Spleen (tissue), 11 donors: ENCODE measurements around the gene TRIM33. TPM values are rescaled to one million over a fixed set of nuclear protein-coding genes. Genes with fewer than 3 reads are reported as not detected.
"Not testable (repeated sequence)": the region's sequence is repeated elsewhere in the genome, so short reads cannot be mapped to it uniquely, and the experiment has no call there.

ENCODE experiments used
- DNase-seq: peaks from one replicate; pipeline ENCODE4 v3.0.0-alpha.2; 2020
- H3K27ac ChIP-seq, 8 donors: fragments of 200-600 bp; sonication (generic) in 7 of 8; 1 replicate in 4 of 8; 2 replicates in 4 of 8; pipeline versions ENCODE4 v1.5.0 to v1.8.0; 2016 to 2021; ENCODE audit warnings: inconsistent platforms in 4 of 8, mild to moderate bottlenecking in 4 of 8, moderate library complexity in 1 of 8
- H3K27me3 ChIP-seq, 7 donors: fragments of 200-600 bp; sonication (generic) in 6 of 7; replicated peaks in 1 of 7; 1 replicate in 4 of 7; 2 replicates in 3 of 7; pipeline versions ENCODE4 v1.5.0 to v1.8.0; 2016 to 2021; ENCODE audit warnings: inconsistent platforms in 3 of 7, mild to moderate bottlenecking in 1 of 7
- H3K36me3 ChIP-seq, 6 donors: fragments of 200-600 bp; sonication (generic) in 5 of 6; 1 replicate in 4 of 6; 2 replicates in 2 of 6; pipeline versions ENCODE4 v1.5.0 to v1.8.0; 2016 to 2021; ENCODE audit warnings: inconsistent platforms in 2 of 6
- H3K4me1 ChIP-seq, 6 donors: fragments of 200-600 bp; sonication (generic) in 5 of 6; 1 replicate in 3 of 6; 2 replicates in 3 of 6; pipeline versions ENCODE4 v1.5.0 to v1.8.0; 2016 to 2021; ENCODE audit warnings: inconsistent platforms in 3 of 6
- H3K4me3 ChIP-seq, 8 donors: fragments of 200-600 bp; sonication (generic) in 7 of 8; 1 replicate in 4 of 8; 2 replicates in 4 of 8; pipeline versions ENCODE4 v1.5.0 to v1.8.0; 2016 to 2021; ENCODE audit warnings: inconsistent platforms in 4 of 8, mild to moderate bottlenecking in 4 of 8, moderate library complexity in 2 of 8
- H3K9me3 ChIP-seq, 8 donors: fragments of 200-600 bp; sonication (generic) in 7 of 8; 1 replicate in 4 of 8; 2 replicates in 4 of 8; pipeline versions ENCODE4 v1.5.0 to v1.8.0; 2016 to 2021; ENCODE audit warnings: inconsistent platforms in 4 of 8
- CTCF ChIP-seq, 11 experiments: fragments of 200-600 bp in 7 of 11; fragments of 450-650 bp in 4 of 11; sonication (generic) in 4 of 11; IDR thresholded peaks in 8 of 11; conservative IDR thresholded peaks in 3 of 11; 1 replicate in 7 of 11; 2 replicates in 4 of 11; pipeline versions ENCODE4 v1.4.0 to v1.8.0; 2016 to 2021; ENCODE audit warnings: antibody characterized with exemption in 11 of 11, inconsistent platforms in 4 of 11, mild to moderate bottlenecking in 1 of 11
- POLR2A ChIP-seq, 3 donors: fragments of 450-650 bp; IDR thresholded peaks; one replicate each; pipeline ENCODE4 v1.5.1; 2017; ENCODE audit warnings: antibody characterized with exemption in 3 of 3, mild to moderate bottlenecking in 1 of 3
- POLR2AphosphoS5 ChIP-seq, 3 donors: sonication (generic); formaldehyde crosslinking; IDR thresholded peaks; one replicate each; pipeline ENCODE4 v1.5.1; 2017; ENCODE audit warnings: antibody characterized with exemption in 3 of 3
- WGBS, 5 donors: extraction: QIAGEN DNeasy Blood & Tissue Kit in 3 of 5; methylation state at CpG; one replicate each; pipeline versions ENCODE4 v1.1.5 to v1.1.7; 2013 to 2018; 5-methylcytosine and 5-hydroxymethylcytosine counted together
- intact Hi-C: fragments of 100-400 bp; cut with DNase I; formaldehyde crosslinking; loops from one replicate; pipeline ENCODE4 v1.15.0; 2023; ENCODE audit warnings: low total_unique reads
- polyA plus RNA-seq, 3 donors: library from polyadenylated mRNA; stranded (reverse); fragments of 200-250 nt; gene quantifications; one replicate each; pipeline ENCODE4 v1.2.1, GENCODE V29; 2013
- total RNA-seq, 7 donors: library from RNA; depleted of rRNA in 3 of 7; stranded (reverse); fragments of >200 nt in 3 of 7; fragmentation: NEBNext Ultra II Directional in 4 of 7; extraction: Animal tissue kit (Norgen Biotek cat#: 25700) in 4 of 7; gene quantifications; one replicate each; pipeline versions ENCODE4 v1.1.0 to v1.2.1, GENCODE V29; 2016 to 2021
- donor health status: healthy with polysubstance abuse.
- donor health status: DM: no; HTN: no; CAD: no; lungs with moderate emphysema.
- donor health status: DM: no; HTN: no; CAD: no.
- donor health status: Bipolar disorder and iron deficiency.
- donor health status: healthy.
- donor health status: DM: no; HTN: no; CAD: no.
- donor health status: DM: yes; HTN: yes; CAD: no.

TRIM33 gene
- total and polyA plus RNA-seq, 10 donors: 8.9 to 59.4 (median 42.2) TPM

DNA sequence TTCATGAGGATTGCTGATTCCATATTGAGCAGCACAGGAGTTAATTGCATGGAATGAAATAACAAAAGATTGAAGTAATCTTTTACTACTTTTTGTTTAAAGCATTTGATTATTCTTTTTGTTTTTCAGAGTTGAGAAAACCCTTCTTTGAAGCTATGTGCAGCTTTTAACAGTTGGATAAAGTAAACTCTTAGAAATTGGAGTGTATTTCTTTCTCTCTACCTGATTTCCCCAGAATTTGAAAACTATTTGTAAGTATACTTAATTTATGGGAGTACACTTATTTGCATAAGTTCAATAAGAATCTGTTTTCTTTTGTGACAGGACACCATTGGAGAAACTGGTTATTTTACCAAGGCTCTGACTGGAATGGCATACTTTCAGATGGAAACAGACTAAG is 133.6 kb downstream of the TRIM33 start:
- Histone ChIP-seq H3K27me3 (no peaks in the 10 kb centered on the region), H3K9me3 (peaks cover 7 to 97% (median 68%) of the 10 kb centered on the region in 8 donors), H3K4me1 (no peaks in the 10 kb centered on the region), H3K4me3 (no peak overlapping the region), H3K27ac (no peak overlapping the region), H3K36me3 (no peaks in the 10 kb centered on the region)
- intact Hi-C loops: no loop called here
- TF ChIP-seq POLR2A (IDR thresholded peaks at IDR 0.05) (no peak), CTCF (IDR thresholded peaks at IDR 0.05 in 8 of 11, conservative IDR thresholded peaks at IDR 0.05 in 3 of 11) (no peak), POLR2AphosphoS5 (IDR thresholded peaks at IDR 0.05) (no peak)
- DNase-seq: no peak

DNA sequence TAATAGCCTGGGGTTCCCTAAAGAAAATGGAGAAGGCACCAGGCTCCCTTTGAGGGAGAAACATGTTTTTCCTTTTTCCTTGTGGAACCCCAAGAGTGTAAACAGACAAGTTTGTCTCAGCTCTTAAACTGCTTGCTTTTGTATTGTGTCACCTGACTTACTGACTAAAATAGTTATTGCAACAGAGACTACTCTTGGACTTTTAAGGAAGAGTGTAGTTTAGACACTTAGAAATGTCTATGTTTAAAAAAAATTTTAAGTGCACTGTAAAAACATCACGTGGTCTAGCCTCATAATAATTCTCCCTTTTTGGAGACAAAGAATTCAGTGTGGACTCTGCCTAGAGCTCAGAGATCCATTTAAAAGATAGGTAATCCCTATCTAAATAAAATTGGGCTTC is 141.1 kb downstream of the TRIM33 start:
- Histone ChIP-seq H3K27ac (no peak overlapping the region), H3K4me1 (peaks cover 0 to 4% (median 0%) of the 10 kb centered on the region in 6 donors), H3K36me3 (no peaks in the 10 kb centered on the region), H3K4me3 (no peak overlapping the region), H3K9me3 (peaks cover 7 to 32% (median 29%) of the 10 kb centered on the region in 8 donors), H3K27me3 (no peaks in the 10 kb centered on the region)
- DNase-seq: no peak
- 38 to 54% (median 45%) methylated on average over 1 of the region's 1 CpG for WGBS, 5 donors
- intact Hi-C loops: no loop called here
- no peak for TF ChIP-seq CTCF (IDR thresholded peaks at IDR 0.05 in 8 of 11, conservative IDR thresholded peaks at IDR 0.05 in 3 of 11)
- TF ChIP-seq POLR2AphosphoS5 (IDR thresholded peaks at IDR 0.05): no peak
- no peak for TF ChIP-seq POLR2A (IDR thresholded peaks at IDR 0.05)

DNA sequence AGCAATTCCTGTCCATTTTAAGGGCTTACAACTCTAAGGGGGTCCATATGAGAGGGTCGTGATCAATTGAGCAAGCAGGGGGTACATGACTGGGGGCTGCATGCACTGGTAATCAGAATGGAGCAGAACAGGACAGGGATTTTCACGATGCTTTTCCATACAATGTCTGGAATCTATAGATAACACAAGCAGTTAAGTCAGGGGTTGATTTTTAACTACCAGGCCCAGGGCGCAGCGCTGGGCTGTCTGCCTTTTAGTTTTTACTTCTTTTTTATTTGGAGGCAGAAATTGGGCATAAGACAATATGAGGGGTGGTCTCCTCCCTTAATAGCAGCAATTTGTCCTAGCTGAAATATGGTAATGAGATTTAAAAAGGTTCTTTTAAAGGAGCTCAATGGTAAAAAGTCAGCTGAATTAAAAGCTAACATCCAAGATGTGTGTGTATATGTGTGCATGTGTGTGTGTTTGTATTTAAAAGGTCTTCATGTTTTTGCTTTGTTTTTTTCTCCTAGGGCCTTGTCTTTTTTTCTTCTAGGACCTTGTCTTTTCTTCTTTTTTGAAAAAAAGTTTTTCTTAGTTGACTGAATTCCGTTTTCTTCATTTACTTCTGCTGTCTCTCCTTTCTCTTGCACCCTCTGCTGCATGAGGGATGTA is 141.6 kb downstream of the TRIM33 start:
- DNase-seq, intact Hi-C loops, H3K27me3 ChIP-seq, H3K27ac ChIP-seq, H3K4me1 ChIP-seq, H3K4me3 ChIP-seq, H3K36me3 ChIP-seq: not testable (repeated sequence)
- peaks cover 7 to 32% (median 29%) of the 10 kb centered on the region in 8 donors for H3K9me3 ChIP-seq
- 78 to 87% (median 83%) methylated on average over 5 of the region's 5 CpGs for WGBS, 5 donors

GRCh38 chr1:114368560-114369255 is 142.3 kb downstream of the TRIM33 start:
- TF ChIP-seq POLR2AphosphoS5 (IDR thresholded peaks at IDR 0.05) (no peak), POLR2A (IDR thresholded peaks at IDR 0.05) (no peak), CTCF (IDR thresholded peaks at IDR 0.05 in 8 of 11, conservative IDR thresholded peaks at IDR 0.05 in 3 of 11) (no peak)
- Histone ChIP-seq H3K9me3 (peaks cover 8 to 32% (median 29%) of the 10 kb centered on the region in 8 donors), H3K27ac (no peak overlapping the region), H3K4me3 (no peak overlapping the region), H3K27me3 (no peaks in the 10 kb centered on the region), H3K36me3 (no peaks in the 10 kb centered on the region), H3K4me1 (peaks cover 0 to 4% (median 0%) of the 10 kb centered on the region in 6 donors)
- intact Hi-C loops: no loop called here
- WGBS, 5 donors: 84 to 94% (median 91%) methylated on average over 14 to 15 of the region's 15 CpGs
- DNase-seq: no peak
